HPDE6-E6E7 (cell line): ENCODE results near the gene RASGRP2.

Source experiments
- DNase-seq: peaks from one replicate; pipeline ENCODE4 v3.0.0; 2011; ENCODE audit warnings: missing footprints; ENCODE audit errors: extremely low spot score

RASGRP2 gene

DNA sequence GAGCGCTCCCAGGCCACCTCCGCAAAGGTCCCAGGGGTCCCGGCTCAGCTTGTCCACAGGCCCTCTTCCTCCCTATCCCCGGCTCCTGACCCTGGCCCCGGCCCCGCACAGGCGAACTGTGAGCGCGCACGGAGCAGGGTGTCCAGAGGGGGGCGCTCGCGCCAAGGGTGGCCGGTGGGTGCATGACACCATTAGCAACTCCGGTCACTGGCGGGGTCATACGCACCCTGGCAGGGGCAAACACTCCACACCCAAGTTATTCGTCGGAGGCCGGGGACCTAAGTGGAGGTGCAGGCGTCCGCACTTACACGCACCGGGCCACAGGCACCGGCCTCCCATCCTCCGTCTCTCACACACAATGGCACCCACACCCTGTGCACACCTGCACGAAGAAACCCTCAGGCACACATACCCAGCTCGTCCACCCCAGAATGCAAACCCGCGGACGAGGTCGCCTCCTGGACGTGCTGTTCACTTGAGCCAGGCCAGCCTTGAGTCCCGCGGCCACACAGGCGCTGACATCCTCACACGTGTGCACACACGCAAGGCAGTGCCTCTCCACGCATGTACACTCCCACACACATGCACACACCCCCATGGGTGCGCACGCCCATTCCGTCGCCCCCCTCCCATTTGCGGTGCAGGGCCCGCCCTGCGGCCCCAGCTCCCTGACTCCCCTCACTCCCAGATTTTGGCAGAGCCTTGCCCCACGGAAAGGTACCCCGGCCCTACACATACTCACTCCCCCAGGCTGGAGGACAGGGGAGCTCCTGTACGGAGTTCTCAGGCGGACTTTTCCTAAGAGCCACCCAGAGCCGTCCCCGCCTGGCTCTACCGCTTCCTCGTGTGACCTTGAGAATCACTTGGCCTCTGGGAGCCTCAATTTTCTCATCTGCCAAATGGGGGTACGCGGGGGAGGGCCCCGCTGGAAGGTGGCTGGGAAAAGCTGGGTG lies at the start of gene RASGRP2:
Gene RASGRP2, minus strand, starts transcription at position 552 of the 953 bp plus-strand sequence. CDS start 1,276 bp downstream, outside the sequence.
- no peak for DNase-seq

DNA sequence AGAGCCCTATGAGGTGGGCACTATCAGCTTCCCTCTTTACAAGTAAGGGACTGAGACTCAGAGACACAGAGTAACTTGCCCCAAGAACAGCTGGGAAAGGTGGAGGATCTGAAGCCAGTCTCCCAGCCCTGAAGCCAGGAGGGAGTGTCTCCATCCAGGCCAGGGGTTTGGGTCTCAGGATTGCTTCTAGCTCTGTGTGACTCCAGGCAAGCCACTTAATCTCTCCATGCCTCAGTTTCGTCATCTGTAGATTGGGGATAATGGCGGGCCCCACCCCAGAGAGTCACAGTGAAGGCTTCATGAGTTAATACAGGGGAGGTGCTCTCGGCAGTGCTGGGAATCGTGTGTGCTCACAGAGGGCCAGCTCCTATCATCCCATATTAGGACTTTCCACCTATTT lies 48.5 kb upstream of the RASGRP2 start:
- DNase-seq, result no peak

GRCh38 chr11:64791781-64792291 lies 47.9 kb upstream of the RASGRP2 start:
- DNase-seq, result no peak

DNA sequence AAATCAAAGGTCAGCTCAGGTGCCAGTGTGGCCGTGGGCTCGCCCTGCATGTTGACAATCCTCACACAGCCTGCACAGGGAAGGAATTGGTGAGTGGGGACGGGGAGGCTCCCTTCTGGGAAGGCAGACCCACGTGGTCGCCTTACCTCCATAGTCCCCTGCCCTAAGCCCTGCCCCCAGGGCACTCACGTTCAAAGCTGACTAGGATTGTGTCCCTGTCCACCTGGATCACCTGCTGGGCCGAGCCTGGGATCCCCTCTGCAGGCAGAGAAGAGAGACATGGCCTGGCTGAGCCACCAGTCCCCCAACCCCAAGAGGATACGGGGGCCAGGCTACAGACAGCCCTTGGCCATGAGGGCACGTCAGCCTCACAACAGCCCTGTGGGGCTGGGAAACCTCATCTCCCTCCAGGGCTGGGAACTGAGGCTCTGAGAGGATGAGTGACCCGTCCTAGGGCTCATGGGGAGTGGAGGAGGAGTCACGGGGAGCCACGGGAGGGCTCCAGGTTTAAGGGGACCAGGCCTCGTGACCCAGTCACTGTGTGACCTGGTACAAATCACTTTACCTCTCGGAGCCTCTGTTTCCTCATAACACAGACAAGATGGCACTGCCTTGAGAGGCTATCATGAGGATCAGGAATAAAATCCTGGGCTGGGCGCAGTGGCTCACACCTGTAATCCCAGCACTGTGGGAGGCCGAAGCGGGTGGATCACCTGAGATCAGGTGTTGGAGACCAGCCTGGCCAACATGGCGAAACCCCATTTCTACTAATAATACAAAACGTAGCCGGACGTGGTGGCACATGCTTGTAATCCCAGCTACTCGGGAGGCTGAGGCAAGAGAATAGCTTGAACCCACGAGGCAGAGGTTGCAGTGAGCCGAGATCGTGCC lies 46.5 kb upstream of the RASGRP2 start:
- DNase-seq, result no peak

DNA sequence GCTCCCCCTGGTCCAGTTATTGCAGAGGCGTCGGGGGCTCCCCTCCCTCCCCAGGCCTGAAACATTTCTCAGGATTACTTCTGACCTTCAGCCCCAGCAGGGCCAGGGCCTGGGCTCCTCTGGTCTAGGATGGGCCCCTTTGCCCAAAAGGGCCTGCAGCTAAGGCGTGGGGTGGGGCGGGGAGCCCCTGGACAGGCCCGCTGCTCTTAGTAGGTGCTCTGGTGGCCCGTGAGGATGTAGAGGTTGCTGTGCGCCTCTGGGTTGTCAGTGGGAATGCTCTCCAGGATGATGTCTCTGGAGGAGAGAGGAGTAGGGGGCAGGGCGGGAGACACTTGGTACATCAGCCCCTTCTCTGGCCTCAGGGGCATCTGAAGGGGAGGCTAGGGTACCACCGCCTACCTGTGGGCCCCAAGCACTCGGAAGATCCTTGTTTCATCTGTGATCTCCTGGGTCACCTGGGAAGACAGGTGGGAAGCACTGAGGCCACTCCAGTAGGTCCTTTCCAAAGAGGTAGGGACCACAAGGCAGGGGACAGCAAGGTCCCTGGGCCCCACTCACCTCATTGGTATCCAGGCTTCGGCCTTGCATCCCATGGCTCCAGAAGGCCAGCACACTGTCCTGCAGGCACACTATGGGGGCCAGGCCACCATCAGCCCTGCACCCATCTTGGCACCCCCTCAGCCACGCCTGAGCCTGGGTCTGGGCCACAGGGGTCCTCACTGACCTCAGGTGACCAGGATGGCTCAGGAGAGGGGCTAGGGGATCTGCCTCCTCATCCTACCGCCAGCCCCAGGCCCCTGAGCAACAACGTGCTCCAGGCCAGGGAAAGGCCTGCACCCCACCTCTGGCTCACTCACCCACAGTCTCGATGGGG lies 45.6 kb upstream of the RASGRP2 start:
- no peak for DNase-seq

GRCh38 chr11:64788321-64789215 lies 44.6 kb upstream of the RASGRP2 start:
- DNase-seq, result no peak

GRCh38 chr11:64787526-64788320 lies 43.8 kb upstream of the RASGRP2 start:
- peak; percentile 64 for DNase-seq

DNA sequence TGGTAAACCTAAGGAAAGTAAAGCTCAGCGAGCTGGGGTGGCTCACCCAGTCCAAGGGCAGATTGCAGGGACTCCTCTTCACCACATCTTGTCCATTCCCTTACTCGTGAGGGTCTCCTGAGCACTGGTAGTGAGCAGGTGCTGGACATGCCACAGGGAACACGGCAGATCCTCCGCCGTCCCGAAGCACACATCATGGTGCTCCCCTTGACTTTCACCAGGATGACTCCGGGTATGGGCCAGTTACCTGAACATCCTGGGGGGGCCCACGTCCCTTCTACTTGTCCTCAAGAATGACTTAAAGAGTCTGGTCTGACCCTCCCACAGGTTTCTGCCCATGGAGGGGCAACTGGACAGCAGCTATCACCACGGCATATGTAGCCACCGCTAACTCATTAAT lies 42.4 kb upstream of the RASGRP2 start:
- no peak for DNase-seq

DNA sequence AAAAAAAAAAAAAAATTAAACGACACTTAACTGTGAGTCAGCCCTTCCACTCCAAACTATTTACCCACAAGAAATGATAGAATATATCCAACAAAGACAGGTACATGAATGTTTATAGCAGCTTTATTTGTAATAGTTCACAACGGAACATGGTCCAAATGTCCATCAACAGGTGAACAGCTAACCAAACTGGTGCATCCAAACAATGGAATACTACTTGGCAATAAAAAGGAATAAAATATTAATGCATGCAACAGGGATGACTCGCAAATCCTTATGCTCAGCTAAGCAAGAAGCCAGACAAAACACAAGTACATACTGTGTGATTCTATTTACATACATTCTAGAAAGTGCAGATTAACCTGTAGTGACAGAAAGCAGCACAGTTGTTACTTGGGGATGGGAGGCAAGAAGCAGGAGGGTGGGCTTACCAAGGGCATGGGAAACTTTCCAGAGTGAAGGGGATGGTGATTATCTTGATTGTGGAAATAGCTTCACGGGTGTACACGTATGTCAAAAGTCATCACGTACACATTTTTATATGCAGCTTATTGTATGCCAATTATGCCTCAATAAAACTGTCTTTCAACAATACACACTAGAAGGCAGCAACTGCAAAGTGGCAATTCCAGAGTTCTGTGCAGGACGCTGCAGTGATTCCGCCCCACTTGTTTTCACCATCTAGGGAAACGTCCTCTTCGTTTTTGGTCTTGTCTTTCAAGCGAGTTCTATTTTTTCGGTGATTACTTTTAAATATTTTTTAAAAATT lies 41.1 kb upstream of the RASGRP2 start:
- DNase-seq, result no peak

DNA sequence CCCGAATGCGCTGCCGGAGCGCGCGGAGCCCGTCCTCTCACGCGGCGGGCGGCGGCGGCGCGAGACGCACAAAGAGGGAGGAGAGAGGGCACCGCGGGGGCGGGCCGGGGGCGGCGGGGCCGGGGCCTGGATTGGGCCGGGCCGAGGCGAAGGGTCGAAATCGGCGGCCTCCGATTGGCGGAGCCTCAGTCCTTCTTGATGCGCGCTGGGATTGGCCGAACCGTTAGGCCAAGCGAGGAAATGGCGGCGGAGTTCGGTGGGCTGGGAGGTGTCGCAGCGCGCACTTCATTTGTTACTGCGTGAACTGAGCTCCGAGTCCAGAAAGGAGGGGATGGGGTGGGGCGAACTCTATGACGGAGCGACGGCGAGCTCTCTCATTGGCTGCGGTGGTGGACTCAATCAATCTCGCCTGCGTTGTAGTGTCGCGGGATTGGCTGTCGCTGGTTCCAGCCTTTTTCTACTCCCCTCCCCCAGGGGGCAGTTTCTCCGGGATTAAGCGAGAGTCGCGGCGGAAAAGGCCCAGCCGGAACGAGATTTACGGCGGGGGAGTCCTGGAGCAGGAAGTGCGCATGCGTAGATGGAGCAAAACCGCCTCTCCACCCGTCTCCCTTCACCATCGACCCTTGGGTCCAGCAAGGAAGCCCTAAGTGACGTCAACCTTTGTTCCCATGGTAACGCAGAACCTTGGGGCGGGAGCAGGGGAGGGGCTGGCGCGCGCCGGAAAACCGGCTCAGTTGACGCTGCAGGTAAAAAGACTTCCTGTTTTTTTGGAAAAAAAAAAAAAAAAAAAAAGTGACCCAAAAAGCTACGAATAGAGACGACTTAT lies 34.7 kb upstream of the RASGRP2 start, which contains the start of gene SF1:
Gene SF1, minus strand, starts transcription at position 70 of the 826 bp plus-strand sequence. CDS start 150 bp downstream, outside the sequence.
- peak; percentile 99 for DNase-seq

GRCh38 chr11:64778223-64778472 lies 34.2 kb upstream of the RASGRP2 start:
- peak; percentile 44 for DNase-seq

DNA sequence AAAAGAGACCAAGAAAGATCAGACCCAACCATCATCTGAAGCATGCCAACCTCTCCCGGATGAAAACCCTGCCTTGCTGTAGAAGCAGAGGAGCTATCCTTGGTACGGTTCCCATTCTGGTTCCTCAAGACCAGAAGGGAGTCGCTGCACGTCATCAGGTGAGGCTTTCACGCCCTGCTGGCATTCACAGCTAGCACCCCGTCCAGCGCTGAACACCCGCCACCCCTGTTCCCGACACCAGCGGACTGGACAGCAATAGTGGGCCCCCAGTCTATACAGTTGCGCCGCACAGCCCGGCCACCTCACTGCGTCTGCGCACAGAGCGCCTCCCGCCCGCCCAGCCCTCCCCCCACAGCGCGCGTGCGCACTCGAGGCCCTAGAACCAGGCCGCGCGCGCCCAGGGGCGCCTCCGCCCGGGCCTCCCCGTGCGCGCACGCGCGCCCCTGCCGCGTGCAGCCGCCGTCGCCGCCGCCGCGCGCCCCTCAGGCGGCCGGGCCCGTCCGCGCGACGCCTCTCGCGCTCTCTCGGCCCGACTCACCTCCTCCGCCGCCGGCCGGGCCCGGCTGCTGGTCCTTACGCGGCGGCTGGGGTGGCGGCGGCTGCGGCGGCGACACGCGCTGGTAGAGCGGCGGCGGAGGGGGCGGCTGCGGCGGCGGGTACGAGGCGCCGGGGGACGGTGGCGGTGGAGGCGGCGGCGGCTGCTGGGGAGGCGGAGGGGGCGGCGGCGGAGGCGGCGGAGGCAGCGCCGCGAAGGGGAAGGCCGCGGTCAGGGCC lies 33.7 kb upstream of the RASGRP2 start:
- DNase-seq, result peak; percentile 90

DNA sequence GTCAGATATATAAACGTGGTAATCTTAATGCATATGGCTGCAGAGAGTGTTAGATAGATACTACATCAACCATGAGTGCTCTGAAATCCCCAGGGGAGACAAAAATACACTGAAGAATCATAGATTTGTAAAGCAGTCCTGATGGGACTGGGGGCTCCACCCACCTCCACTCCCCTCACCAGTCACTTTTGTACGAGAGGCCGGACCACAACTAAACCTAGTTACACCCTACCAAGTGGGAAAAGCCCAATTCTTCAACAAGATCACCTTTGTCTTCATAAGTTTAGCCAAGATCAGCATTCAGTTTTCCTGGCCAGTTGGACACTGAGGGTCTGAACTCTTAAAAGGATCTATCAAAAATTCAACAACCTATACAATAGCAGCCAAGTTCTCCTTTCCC lies 32.9 kb upstream of the RASGRP2 start:
- no peak for DNase-seq

- no peak for DNase-seq
Measured at GRCh38 chr11:64776425-64776824, 32.5 kb upstream of the RASGRP2 start.

GRCh38 chr11:64774144-64774543 lies 30.2 kb upstream of the RASGRP2 start:
- DNase-seq, result no peak

- no peak for DNase-seq
Measured at GRCh38 chr11:64772303-64773018, 28.5 kb upstream of the RASGRP2 start.
